OCI-LY1 (cell line): Measurements from ENCODE around the gene ABHD6.
"Not testable (repeated sequence)": the region's sequence is repeated elsewhere in the genome, so short reads cannot be mapped to it uniquely, and the experiment has no call there.

Source experiments
- H2AFZ ChIP-seq: fragments of 200-600 bp; sonication (generic), shearing (Covaris generic); 2 replicates; pipeline ENCODE4 v1.6.0; 2014; ENCODE audit warnings: antibody characterized with exemption, mild to moderate bottlenecking, low read length
- H3F3A ChIP-seq: fragments of 200-600 bp; sonication (generic), shearing (Covaris generic); 2 replicates; pipeline ENCODE4 v1.6.0; 2014; ENCODE audit warnings: mild to moderate bottlenecking, antibody characterized with exemption, low read length, moderate library complexity; ENCODE audit not compliant: insufficient read depth
- H3K27ac ChIP-seq: fragments of 200-600 bp; sonication (generic); 2 replicates; pipeline ENCODE4 v1.5.1; 2014; ENCODE audit warnings: low read length, mixed run types, mild to moderate bottlenecking, low read depth; ENCODE audit not compliant: poor library complexity, severe bottlenecking
- H3K27me3 ChIP-seq: fragments of 200-600 bp; sonication (generic); 2 replicates; pipeline ENCODE4 v1.6.0; 2014; ENCODE audit warnings: antibody characterized with exemption, mild to moderate bottlenecking, low read length, moderate library complexity; ENCODE audit not compliant: insufficient read depth
- H3K36me3 ChIP-seq: fragments of 200-600 bp; sonication (generic); 2 replicates; pipeline ENCODE4 v1.6.1; 2014; ENCODE audit warnings: mild to moderate bottlenecking, antibody characterized with exemption, low read length, moderate library complexity, mixed read lengths; ENCODE audit not compliant: insufficient read depth
- H3K4me1 ChIP-seq: fragments of 200-600 bp; sonication (generic); 2 replicates; pipeline ENCODE4 v1.5.1; 2014; ENCODE audit warnings: mild to moderate bottlenecking, low read length, moderate library complexity; ENCODE audit not compliant: insufficient read depth, severe bottlenecking
- H3K4me2 ChIP-seq: fragments of 200-600 bp; sonication (generic), shearing (Covaris generic); 2 replicates; pipeline ENCODE4 v1.6.1; 2014; ENCODE audit warnings: low read length
- H3K4me3 ChIP-seq: fragments of 200-600 bp; sonication (generic); 2 replicates; pipeline ENCODE4 v1.5.1; 2014; ENCODE audit warnings: low read length, low read depth, mild to moderate bottlenecking, mixed read lengths; ENCODE audit not compliant: poor library complexity, severe bottlenecking
- H3K79me2 ChIP-seq: fragments of 200-600 bp; shearing (Covaris generic); 2 replicates; pipeline ENCODE4 v1.6.1; 2016; ENCODE audit warnings: mixed run types, low read length, mixed read lengths; ENCODE audit not compliant: insufficient read depth
- H3K9ac ChIP-seq: fragments of 200-600 bp; sonication (generic), shearing (Covaris generic); 2 replicates; pipeline ENCODE4 v1.6.1; 2014; ENCODE audit warnings: mild to moderate bottlenecking, low read length, mixed read lengths
- H3K9me2 ChIP-seq: fragments of 200-600 bp; sonication (generic), shearing (Covaris generic); 2 replicates; pipeline ENCODE4 v1.6.1; 2014; ENCODE audit warnings: low read depth, mild to moderate bottlenecking, low read length, mixed read lengths
- H3K9me3 ChIP-seq: fragments of 200-600 bp; shearing (Covaris generic); 2 replicates; pipeline ENCODE4 v1.6.1; 2014; ENCODE audit warnings: low read length, mixed read lengths
- H4K20me1 ChIP-seq: fragments of 200-600 bp; sonication (generic), shearing (Covaris generic); 2 replicates; pipeline ENCODE4 v1.6.0; 2016; ENCODE audit warnings: mild to moderate bottlenecking, low read length; ENCODE audit not compliant: insufficient read depth
- EZH2 ChIP-seq: fragments of 200-600 bp; sonication (generic), shearing (Covaris generic); IDR thresholded peaks from 2 replicates; pipeline ENCODE4 v1.8.0; 2017; ENCODE audit warnings: borderline replicate concordance, mixed run types, mild to moderate bottlenecking, antibody characterized with exemption, low read length, moderate library complexity, mixed read lengths
- TF ChIP-seq, protein P1 (sequence below): fragments of 200-600 bp; sonication (generic), shearing (Covaris generic); IDR thresholded peaks from 2 replicates; pipeline ENCODE4 v1.5.1; 2017; ENCODE audit warnings: mild to moderate bottlenecking, antibody characterized with exemption, low read length, moderate library complexity, mixed read lengths

The ABHD6 gene

DNA sequence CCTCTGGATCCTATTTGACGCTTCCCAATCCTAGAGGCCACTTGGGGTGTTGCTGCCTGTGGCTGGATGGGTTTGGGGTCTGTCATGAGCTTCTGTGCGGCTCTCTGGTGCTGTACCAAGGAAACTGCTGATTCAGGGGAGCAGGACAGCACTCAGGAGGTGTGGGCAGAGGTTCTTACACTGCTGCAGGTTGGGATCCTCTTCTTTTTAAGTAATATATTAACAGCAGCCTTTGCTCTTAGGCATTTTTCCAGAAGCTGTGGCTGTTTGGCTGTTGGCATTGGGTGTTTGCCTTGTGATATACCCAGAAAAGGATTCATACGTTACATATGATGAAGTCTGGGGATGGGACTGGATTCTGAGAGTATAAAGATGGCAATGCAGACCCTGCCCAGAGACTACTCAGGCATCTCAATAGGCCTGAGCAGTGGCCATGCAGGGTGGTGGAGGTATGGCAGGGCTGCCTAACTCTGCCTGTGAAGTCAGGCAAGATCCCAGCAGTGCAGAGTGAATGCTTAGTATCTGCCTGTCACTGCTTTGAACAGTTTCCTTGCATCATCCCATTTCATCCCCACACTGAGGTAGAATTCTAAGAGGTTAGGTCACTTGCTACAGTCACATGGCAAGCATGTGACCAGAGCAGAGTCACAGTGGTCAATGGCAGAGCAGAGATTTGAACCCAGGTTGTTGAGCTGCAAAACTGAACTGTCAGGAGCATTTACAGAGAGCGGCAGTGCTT is 3.9 kb downstream of the ABHD6 start:
- no peaks in the 10 kb centered on the region for H4K20me1 ChIP-seq
- H3K4me3 ChIP-seq = no peak overlapping the region
- H3K4me1 ChIP-seq = peaks cover 17% of the 10 kb centered on the region
- H3F3A ChIP-seq = no peaks in the 10 kb centered on the region
- H3K79me2 ChIP-seq = no peaks in the 10 kb centered on the region
- H3K9ac ChIP-seq = no peak overlapping the region
- H3K9me2 ChIP-seq = no peaks in the 10 kb centered on the region
- no peak for TF ChIP-seq EZH2
- TF ChIP-seq, protein P1, sequence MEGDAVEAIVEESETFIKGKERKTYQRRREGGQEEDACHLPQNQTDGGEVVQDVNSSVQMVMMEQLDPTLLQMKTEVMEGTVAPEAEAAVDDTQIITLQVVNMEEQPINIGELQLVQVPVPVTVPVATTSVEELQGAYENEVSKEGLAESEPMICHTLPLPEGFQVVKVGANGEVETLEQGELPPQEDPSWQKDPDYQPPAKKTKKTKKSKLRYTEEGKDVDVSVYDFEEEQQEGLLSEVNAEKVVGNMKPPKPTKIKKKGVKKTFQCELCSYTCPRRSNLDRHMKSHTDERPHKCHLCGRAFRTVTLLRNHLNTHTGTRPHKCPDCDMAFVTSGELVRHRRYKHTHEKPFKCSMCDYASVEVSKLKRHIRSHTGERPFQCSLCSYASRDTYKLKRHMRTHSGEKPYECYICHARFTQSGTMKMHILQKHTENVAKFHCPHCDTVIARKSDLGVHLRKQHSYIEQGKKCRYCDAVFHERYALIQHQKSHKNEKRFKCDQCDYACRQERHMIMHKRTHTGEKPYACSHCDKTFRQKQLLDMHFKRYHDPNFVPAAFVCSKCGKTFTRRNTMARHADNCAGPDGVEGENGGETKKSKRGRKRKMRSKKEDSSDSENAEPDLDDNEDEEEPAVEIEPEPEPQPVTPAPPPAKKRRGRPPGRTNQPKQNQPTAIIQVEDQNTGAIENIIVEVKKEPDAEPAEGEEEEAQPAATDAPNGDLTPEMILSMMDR = no peak
- no peak overlapping the region for H2AFZ ChIP-seq
- H3K27ac ChIP-seq = no peak overlapping the region
- H3K27me3 ChIP-seq = no peaks in the 10 kb centered on the region
- no peak overlapping the region for H3K4me2 ChIP-seq
- H3K36me3 ChIP-seq = no peaks in the 10 kb centered on the region
- H3K9me3 ChIP-seq = no peaks in the 10 kb centered on the region

DNA sequence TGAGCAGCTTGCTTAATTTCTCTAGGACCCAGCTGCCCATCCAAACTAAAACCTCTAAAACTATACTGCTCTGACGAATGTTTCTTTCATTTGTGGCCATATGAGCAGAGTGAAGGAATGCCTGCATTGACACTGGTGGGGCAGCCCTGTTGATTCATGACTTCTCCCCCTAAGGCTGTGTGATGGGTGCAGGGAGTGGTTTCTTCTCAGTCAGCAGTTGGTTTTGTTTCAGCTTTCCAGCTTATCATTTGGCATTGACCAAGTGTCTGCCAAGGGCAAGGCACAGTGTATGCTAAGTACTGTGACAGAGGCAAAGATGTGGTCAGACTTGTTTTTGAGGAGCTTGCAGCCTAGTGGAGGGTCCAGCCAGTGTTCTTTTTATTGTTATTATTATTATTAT is 4.7 kb downstream of the ABHD6 start:
- Histone ChIP-seq H2AFZ (no peak overlapping the region), H3K4me2 (no peak overlapping the region), H3K27ac (no peak overlapping the region), H3K9me2 (no peaks in the 10 kb centered on the region), H3K36me3 (no peaks in the 10 kb centered on the region), H3K27me3 (no peaks in the 10 kb centered on the region), H3K9ac (no peak overlapping the region), H4K20me1 (no peaks in the 10 kb centered on the region), H3F3A (no peaks in the 10 kb centered on the region), H3K4me1 (peaks cover 9% of the 10 kb centered on the region), H3K9me3 (no peaks in the 10 kb centered on the region), H3K4me3 (no peak overlapping the region), H3K79me2 (no peaks in the 10 kb centered on the region)
- TF ChIP-seq, protein P1 = no peak
- no peak for TF ChIP-seq EZH2

DNA sequence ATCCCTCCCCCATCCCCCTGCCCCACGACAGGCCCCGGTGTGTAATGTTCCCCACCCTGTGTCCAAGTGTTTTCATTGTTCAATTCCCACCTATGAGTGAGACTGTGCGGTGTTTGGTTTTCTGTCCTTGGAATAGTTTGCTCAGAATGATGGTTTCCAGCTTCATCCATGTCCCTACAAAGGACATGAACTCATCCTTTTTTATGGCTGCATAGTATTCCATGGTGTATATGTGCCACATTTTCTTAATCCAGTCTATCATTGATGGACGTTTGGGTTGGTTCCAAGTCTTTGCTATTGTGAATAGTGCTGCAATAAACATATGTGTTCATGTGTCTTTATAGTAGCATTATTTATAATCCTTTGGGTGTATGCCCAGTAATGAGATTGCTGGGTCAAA is 5.3 kb downstream of the ABHD6 start:
- H3K79me2 ChIP-seq, H3K9me2 ChIP-seq, H3K9ac ChIP-seq, H3K27ac ChIP-seq, H3K4me2 ChIP-seq, H3K4me3 ChIP-seq, H3K9me3 ChIP-seq, H3K27me3 ChIP-seq, H3K36me3 ChIP-seq, H2AFZ ChIP-seq, H4K20me1 ChIP-seq, H3K4me1 ChIP-seq, H3F3A ChIP-seq: not testable (repeated sequence)

DNA sequence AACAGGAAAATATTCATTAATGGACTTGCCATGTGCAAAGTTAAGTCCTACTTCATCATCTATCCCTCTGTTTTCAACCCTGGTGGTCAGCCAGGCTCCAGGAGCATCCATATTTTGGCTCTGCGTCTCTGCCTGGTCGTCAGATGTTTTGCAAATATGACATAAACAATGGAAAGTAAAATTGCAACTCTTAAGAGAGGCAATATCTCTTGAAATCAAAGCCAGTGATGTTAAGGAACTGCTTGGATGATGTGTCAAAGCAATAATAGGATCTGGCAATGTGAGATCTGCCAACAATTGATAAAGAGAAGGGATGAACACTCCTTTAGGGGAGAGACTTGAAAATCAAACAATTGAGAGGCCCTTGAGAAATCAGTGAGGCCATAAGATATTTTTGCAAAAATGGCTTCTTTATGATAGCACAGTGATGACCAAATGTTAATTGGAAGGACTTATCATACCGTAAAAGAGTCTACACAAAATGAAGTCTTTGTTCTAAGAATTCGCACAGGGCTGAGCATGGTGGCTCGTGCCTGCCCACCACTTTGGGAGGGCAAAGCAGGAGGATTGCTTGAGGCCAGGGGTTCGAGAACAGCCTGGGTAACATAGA is 6.5 kb downstream of the ABHD6 start:
- H3K79me2 ChIP-seq = no peaks in the 10 kb centered on the region
- H3K4me3 ChIP-seq = no peak overlapping the region
- no peak overlapping the region for H3K27ac ChIP-seq
- H3K4me1 ChIP-seq = peaks cover 6% of the 10 kb centered on the region
- no peaks in the 10 kb centered on the region for H4K20me1 ChIP-seq
- H2AFZ ChIP-seq = no peak overlapping the region
- H3K9me2 ChIP-seq = no peaks in the 10 kb centered on the region
- H3K27me3 ChIP-seq = no peaks in the 10 kb centered on the region
- TF ChIP-seq, protein P1 = no peak
- TF ChIP-seq EZH2 = no peak
- H3K9ac ChIP-seq = no peak overlapping the region
- H3K4me2 ChIP-seq = no peak overlapping the region
- H3F3A ChIP-seq = no peaks in the 10 kb centered on the region
- H3K9me3 ChIP-seq = no peaks in the 10 kb centered on the region
- no peaks in the 10 kb centered on the region for H3K36me3 ChIP-seq
